OCI-LY7 (cell line): ENCODE results near the gene OSBP2. TPM values are rescaled to one million over a fixed set of nuclear protein-coding genes. Genes with fewer than 3 reads are reported as not detected.

Experiments
- microRNA-seq: library from miRNA; unstranded; fragments of <30 nt; microRNA quantifications from one replicate; pipeline ENCODE4 v1.2.0, GENCODE V29; 2022; ENCODE audit warnings: borderline replicate concordance
- small RNA-seq: library from RNA; depleted of rRNA; stranded (forward); fragments of <200 nt; gene quantifications from one replicate; pipeline ENCODE3, GENCODE V24; 2014
- total RNA-seq, 2 experiments: library from RNA; depleted of rRNA in 1 of 2; stranded (reverse); fragments of >200 nt in 1 of 2; shearing (Covaris generic) in 1 of 2; gene quantifications; 2 replicates each; pipeline ENCODE4 v1.2.3, GENCODE V29; 2014 to 2022

Gene OSBP2
- total RNA-seq, 2 experiments from 2014 or later = 0.19 to 0.34 TPM

Small RNAs within 50 kb of the gene (microRNA-seq; reads per million reads assigned to microRNA genes)
- not detected for gene MIR3200

Small RNAs within 50 kb of the gene (small RNA-seq; reads per million reads assigned to genes)
- gene MIR3200 = not detected

Other genes starting within 250 kb of the OSBP2 start
- gene SEC14L3, start 222.9 kb upstream of the OSBP2 start, total RNA-seq (2014; rRNA removed; shearing (Covaris generic)) = not detected in 2 replicates
- gene SEC14L3, start 222.9 kb upstream of the OSBP2 start, total RNA-seq (2022) = not detected in 2 replicates
- not detected in 2 replicates for gene SEC14L4, start 189.2 kb upstream of the OSBP2 start, total RNA-seq (2014; rRNA removed; shearing (Covaris generic))
- gene SEC14L4, start 189.2 kb upstream of the OSBP2 start, total RNA-seq (2022) = not detected in 2 replicates
- gene SEC14L6, start 148.1 kb upstream of the OSBP2 start, total RNA-seq (2014; rRNA removed; shearing (Covaris generic)) = not detected in 2 replicates
- not detected in 2 replicates for gene SEC14L6, start 148.1 kb upstream of the OSBP2 start, total RNA-seq (2022)
- not detected in 2 replicates for gene GAL3ST1, start 120.2 kb upstream of the OSBP2 start, total RNA-seq (2014; rRNA removed; shearing (Covaris generic))
- not detected in 2 replicates for gene GAL3ST1, start 120.2 kb upstream of the OSBP2 start, total RNA-seq (2022)
- gene PES1, start 103.0 kb upstream of the OSBP2 start, total RNA-seq (2014; rRNA removed; shearing (Covaris generic)) = 78.2 and 83.4 TPM in 2 replicates
- 78.5 and 107 TPM in 2 replicates for gene PES1, start 103.0 kb upstream of the OSBP2 start, total RNA-seq (2022)
- 0.23 TPM in 1 of 2 replicates, not detected in the other for gene TCN2, start 87.7 kb upstream of the OSBP2 start, total RNA-seq (2014; rRNA removed; shearing (Covaris generic))
- gene TCN2, start 87.7 kb upstream of the OSBP2 start, total RNA-seq (2022) = 3.4 and 3.8 TPM in 2 replicates
- gene SLC35E4, start 59.1 kb upstream of the OSBP2 start, total RNA-seq (2014; rRNA removed; shearing (Covaris generic)) = 3.0 and 4.0 TPM in 2 replicates
- gene SLC35E4, start 59.1 kb upstream of the OSBP2 start, total RNA-seq (2022) = 2.3 and 3.0 TPM in 2 replicates
- gene DUSP18, start 27.0 kb upstream of the OSBP2 start, total RNA-seq (2014; rRNA removed; shearing (Covaris generic)) = 2.2 and 5.0 TPM in 2 replicates
- 6.4 and 7.5 TPM in 2 replicates for gene DUSP18, start 27.0 kb upstream of the OSBP2 start, total RNA-seq (2022)